Skeletal muscle satellite cell (primary cell): ENCODE results near the gene C14orf132.

Source experiments
- H3K27me3 ChIP-seq: 2 replicates; pipeline ENCODE4 v1.7.0; 2013; ENCODE audit warnings: low read length; ENCODE audit not compliant: control insufficient read depth, insufficient read depth
- H3K36me3 ChIP-seq: 2 replicates; pipeline ENCODE4 v1.7.0; 2013; ENCODE audit warnings: mild to moderate bottlenecking, control low read depth, low read length; ENCODE audit not compliant: insufficient read depth
- H3K4me1 ChIP-seq: 2 replicates; pipeline ENCODE4 v1.7.0; 2013; ENCODE audit warnings: low read length; ENCODE audit not compliant: control insufficient read depth, insufficient read depth
- H3K4me2 ChIP-seq: 2 replicates; pipeline ENCODE4 v1.7.0; 2013; ENCODE audit warnings: mild to moderate bottlenecking, low read length
- H3K4me3 ChIP-seq: 2 replicates; pipeline ENCODE4 v1.7.0; 2013; ENCODE audit warnings: low read length
- H3K9ac ChIP-seq: 2 replicates; pipeline ENCODE4 v1.7.0; 2013; ENCODE audit warnings: mild to moderate bottlenecking, low read depth, low read length, moderate library complexity
- H3K9me3 ChIP-seq: replicated peaks from 2 replicates; pipeline ENCODE4 v1.7.0; 2013; ENCODE audit warnings: mild to moderate bottlenecking, control low read depth, low read length

C14orf132 gene

GRCh38 chr14:96080571-96080970, 41.4 kb downstream of the C14orf132 start:
- Histone ChIP-seq H3K9ac (no peak overlapping the region), H3K27me3 (no peaks in the 10 kb centered on the region), H3K9me3 (no peaks in the 10 kb centered on the region)

GRCh38 chr14:96081224-96081623, 42.1 kb downstream of the C14orf132 start:
- Histone ChIP-seq H3K4me2 (no peak overlapping the region), H3K36me3 (peaks cover under 1% of the 10 kb centered on the region), H3K9ac (no peak overlapping the region), H3K9me3 (no peaks in the 10 kb centered on the region), H3K4me1 (peaks cover 12% of the 10 kb centered on the region), H3K27me3 (no peaks in the 10 kb centered on the region), H3K4me3 (no peak overlapping the region)

More at GRCh38 chr14:96080571-96080970, 41.4 kb downstream of the C14orf132 start:
- peaks cover 6% of the 10 kb centered on the region for H3K4me1 ChIP-seq
- no peak overlapping the region for H3K4me2 ChIP-seq
- no peaks in the 10 kb centered on the region for H3K36me3 ChIP-seq
- H3K4me3 ChIP-seq, result no peak overlapping the region

GRCh38 chr14:96081767-96082400, 42.7 kb downstream of the C14orf132 start:
- Histone ChIP-seq H3K4me2 (no peak overlapping the region), H3K36me3 (peaks cover 5% of the 10 kb centered on the region), H3K9me3 (no peaks in the 10 kb centered on the region), H3K4me1 (peaks cover 19% of the 10 kb centered on the region), H3K27me3 (no peaks in the 10 kb centered on the region), H3K4me3 (no peak overlapping the region), H3K9ac (no peak overlapping the region)

GRCh38 chr14:96082420-96083300, 43.5 kb downstream of the C14orf132 start:
- no peaks in the 10 kb centered on the region for H3K9me3 ChIP-seq
- H3K4me2 ChIP-seq, result no peak overlapping the region
- H3K36me3 ChIP-seq, result peaks cover 12% of the 10 kb centered on the region
- peaks cover 21% of the 10 kb centered on the region for H3K4me1 ChIP-seq
- no peak overlapping the region for H3K9ac ChIP-seq
- no peak overlapping the region for H3K4me3 ChIP-seq
- no peaks in the 10 kb centered on the region for H3K27me3 ChIP-seq

GRCh38 chr14:96083667-96084320, 44.6 kb downstream of the C14orf132 start:
- no peaks in the 10 kb centered on the region for H3K9me3 ChIP-seq
- peaks cover 22% of the 10 kb centered on the region for H3K36me3 ChIP-seq
- H3K4me3 ChIP-seq, result no peak overlapping the region
- no peak overlapping the region for H3K4me2 ChIP-seq
- H3K9ac ChIP-seq, result no peak overlapping the region
- H3K27me3 ChIP-seq, result no peaks in the 10 kb centered on the region
- H3K4me1 ChIP-seq, result peaks cover 21% of the 10 kb centered on the region

GRCh38 chr14:96084796-96085195, 45.6 kb downstream of the C14orf132 start:
- Histone ChIP-seq H3K4me3 (no peak overlapping the region), H3K27me3 (no peaks in the 10 kb centered on the region), H3K9ac (no peak overlapping the region), H3K9me3 (no peaks in the 10 kb centered on the region), H3K4me2 (no peak overlapping the region), H3K36me3 (peaks cover 28% of the 10 kb centered on the region), H3K4me1 (peaks cover 22% of the 10 kb centered on the region)

GRCh38 chr14:96085369-96085768, 46.2 kb downstream of the C14orf132 start:
- Histone ChIP-seq H3K36me3 (peaks cover 28% of the 10 kb centered on the region), H3K4me2 (peak overlapping the region; percentile 64)

GRCh38 chr14:96086032-96086431, 46.9 kb downstream of the C14orf132 start:
- Histone ChIP-seq H3K9me3 (no peaks in the 10 kb centered on the region), H3K4me1 (peaks cover 33% of the 10 kb centered on the region), H3K4me3 (peak overlapping the region; percentile 25)

More at GRCh38 chr14:96085369-96085768, 46.2 kb downstream of the C14orf132 start:
- no peak overlapping the region for H3K9ac ChIP-seq
- no peaks in the 10 kb centered on the region for H3K9me3 ChIP-seq
- no peaks in the 10 kb centered on the region for H3K27me3 ChIP-seq
- peaks cover 26% of the 10 kb centered on the region for H3K4me1 ChIP-seq
- H3K4me3 ChIP-seq, result peak overlapping the region; percentile 25

GRCh38 chr14:96086574-96087077, 47.5 kb downstream of the C14orf132 start:
- Histone ChIP-seq H3K4me2 (peak overlapping the region; percentile 64), H3K36me3 (peaks cover 28% of the 10 kb centered on the region), H3K9ac (peak overlapping the region; percentile 34), H3K9me3 (no peaks in the 10 kb centered on the region), H3K27me3 (no peaks in the 10 kb centered on the region), H3K4me1 (peaks cover 39% of the 10 kb centered on the region), H3K4me3 (no peak overlapping the region)

More at GRCh38 chr14:96086032-96086431, 46.9 kb downstream of the C14orf132 start:
- H3K27me3 ChIP-seq, result no peaks in the 10 kb centered on the region
- peaks cover 28% of the 10 kb centered on the region for H3K36me3 ChIP-seq
- H3K9ac ChIP-seq, result peak overlapping the region; percentile 34
- peak overlapping the region; percentile 64 for H3K4me2 ChIP-seq

- Histone ChIP-seq H3K9me3 (no peaks in the 10 kb centered on the region), H3K27me3 (no peaks in the 10 kb centered on the region), H3K36me3 (peaks cover 28% of the 10 kb centered on the region), H3K4me2 (no peak overlapping the region), H3K9ac (no peak overlapping the region), H3K4me1 (peaks cover 53% of the 10 kb centered on the region), H3K4me3 (no peak overlapping the region)
Measured at GRCh38 chr14:96088074-96088473, 48.9 kb downstream of the C14orf132 start.

- Histone ChIP-seq H3K9me3 (no peaks in the 10 kb centered on the region), H3K9ac (no peak overlapping the region), H3K4me1 (peaks cover 54% of the 10 kb centered on the region), H3K4me2 (no peak overlapping the region), H3K27me3 (no peaks in the 10 kb centered on the region), H3K4me3 (no peak overlapping the region), H3K36me3 (peaks cover 28% of the 10 kb centered on the region)
Measured at GRCh38 chr14:96088481-96088880, 49.3 kb downstream of the C14orf132 start.
